ENCODE results near the gene SIRT4. TPM values are rescaled to one million over a fixed set of nuclear protein-coding genes. Genes with fewer than 3 reads are reported as not detected.

Gene SIRT4
- total and polyA plus RNA-seq, 2 of the 8 experiments (the other 6 are each of a cell fraction or from before 2014, with no cell fraction given): 3.8 to 4.1 TPM

- Histone ChIP-seq H3K27me3 (replicated peaks in 1 of 4; ENCODE audit: control insufficient read depth in 3 of 4, extremely low read depth in 1 of 4, insufficient read depth in 3 of 4, low read length in 3 of 4) (no peaks in the 10 kb centered on the region), H3K14ac (ENCODE audit: insufficient read length) (no peak overlapping the region), H3K79me2 (ENCODE audit: control insufficient read depth in 1 of 2, insufficient read depth in 2 of 2, low read length in 2 of 2) (peaks cover 35 to 64% of the 10 kb centered on the region in 2 experiments), H3K4me3 (ENCODE audit: extremely low read depth in 1 of 4, insufficient read depth in 2 of 4, low read depth in 3 of 4, low read length in 4 of 4) (peak overlapping the region in 1 of 4 experiments; percentile 85; a peak in 2 of 8 replicates), H3K56ac (replicated peaks; ENCODE audit: insufficient read length, low read depth, low read length) (no peak overlapping the region), H3K4ac (replicated peaks; ENCODE audit: insufficient read length, low read depth, low read length) (no peak overlapping the region), H3K9ac (replicated peaks in 1 of 4; ENCODE audit: extremely low read depth in 1 of 4, low read depth in 3 of 4, low read length in 3 of 4) (no peak overlapping the region), H2BK20ac (ENCODE audit: low read length) (peak overlapping the region; percentile 51; the same call in 1 of the 2 replicates), H2BK12ac (ENCODE audit: low read depth, low read length) (no peak overlapping the region), H2BK15ac (ENCODE audit: low read length) (0 out of 2 replicates have a peak overlapping the region, but pooled peaks have one; percentile 10), H2AFZ (ENCODE audit: low read length) (no peak overlapping the region), H4K8ac (ENCODE audit: extremely low read depth, insufficient read depth, low read length) (no peak overlapping the region), H3K4me1 (replicated peaks in 1 of 4; ENCODE audit: control insufficient read depth in 3 of 4, insufficient read depth in 4 of 4, low read length in 3 of 4) (peaks cover 17 to 33% (median 20%) of the 10 kb centered on the region in 4 experiments), H3K18ac (ENCODE audit: extremely low read depth, low read length) (no peak overlapping the region), H3K27ac (ENCODE audit: low read depth, low read length) (no peak overlapping the region), H4K20me1 (replicated peaks in 1 of 2; ENCODE audit: control insufficient read depth in 1 of 2, insufficient read depth in 2 of 2, low read length in 2 of 2) (peaks cover 8 to 14% of the 10 kb centered on the region in 2 experiments), H3K23ac (ENCODE audit: insufficient read length) (no peak overlapping the region), H3K4me2 (ENCODE audit: insufficient read depth in 1 of 2, low read depth in 2 of 2, low read length in 2 of 2) (peak overlapping the region; percentile 92 to 96), H3K23me2 (ENCODE audit: low read depth, low read length) (peaks cover 8% of the 10 kb centered on the region; the same call in 1 of the 2 replicates), H4K91ac (replicated peaks; ENCODE audit: insufficient read length, low read length) (no peak overlapping the region), H2BK120ac (replicated peaks; ENCODE audit: low read depth, low read length) (no peak overlapping the region), H3K9me3 (ENCODE audit: insufficient read depth in 2 of 2, low read depth in 1 of 2, low read length in 1 of 2) (no peaks in the 10 kb centered on the region), H2AK5ac (ENCODE audit: low read depth, low read length) (no peak overlapping the region), H3K79me1 (ENCODE audit: low read depth, low read length) (peaks cover 21% of the 10 kb centered on the region), H4K5ac (ENCODE audit: insufficient read length, low read depth, low read length) (no peak overlapping the region), H3K36me3 (ENCODE audit: control insufficient read depth in 2 of 4, insufficient read depth in 4 of 4, low read length in 3 of 4) (no peaks in the 10 kb centered on the region), H2BK5ac (ENCODE audit: low read depth, low read length) (no peak overlapping the region; the same call in 1 of the 2 replicates)
- ChIA-PET CTCF (ENCODE audit: partially characterized antibody) (interaction anchor here (1.6 to 34.8 kb wide), 4 partner anchors 19 to 62 kb away, joined by 3 to 930 read pairs (median 376); partner anchors contain the start of gene RPLP0), POLR2A (ENCODE audit: partially characterized antibody) (interaction anchor here (0.7 to 88.3 kb wide), 4 partner anchors 4 to 161 kb away, joined by 3 to 4270 read pairs (median 2136); partner anchors contain the start of genes GCN1, PXN, RNU4-1 and RNU4-2)
- WGBS, 2 experiments (ENCODE audit: extremely low coverage in 1 of 2, insufficient coverage in 1 of 2, insufficient read length in 1 of 2, insufficient replicate concordance in 2 of 2, low coverage in 1 of 2, low lambda C conversion rate in 2 of 2, missing lambda C conversion rate in 1 of 2): 85% methylated on average over 5 of the region's 5 CpGs; no CpG with 5 or more reads in 1 of the 2 experiments
- no peak for FAIRE-seq
- TF ChIP-seq USF2 (IDR thresholded peaks at IDR 0.05; ENCODE audit: low read length): no peak
- no peak for TF ChIP-seq E2F6 (IDR thresholded peaks at IDR 0.05)
- TF ChIP-seq CHD1 (IDR thresholded peaks at IDR 0.05; ENCODE audit: low read depth, low read length): no peak
- no peak for DNase-seq (ENCODE audit: low read depth in 1 of 2, low spot score in 2 of 2)
Measured at GRCh38 chr12:120263748-120264085, 38.4 kb upstream of the SIRT4 start.

All from H1 (cell line).